SK-N-MC (cell line): Measurements from ENCODE around the gene FCHSD2.

Experiments
- DNase-seq: peaks from one replicate; pipeline ENCODE4 v3.0.0-alpha.2; 2011; ENCODE audit warnings: low read depth, low spot score
- H3K27ac ChIP-seq: fragments of 200-600 bp; sonication (generic); 2 replicates; pipeline ENCODE4 v1.5.1; 2016; ENCODE audit warnings: mixed run types
- H3K36me3 ChIP-seq: fragments of 200-600 bp; sonication (generic); 2 replicates; pipeline ENCODE4 v1.6.1; 2017; ENCODE audit warnings: antibody characterized with exemption, low read length, mixed read lengths; ENCODE audit not compliant: insufficient read depth
- H3K4me3 ChIP-seq: fragments of 200-600 bp; sonication (generic); 2 replicates; pipeline ENCODE4 v1.5.1; 2016
- H3K9ac ChIP-seq: fragments of 200-600 bp; sonication (generic); 2 replicates; pipeline ENCODE4 v1.8.0; 2017; ENCODE audit warnings: mixed run types, mixed read lengths; ENCODE audit not compliant: insufficient read length
- H3K9me3 ChIP-seq: fragments of 200-600 bp; sonication (generic); 2 replicates; pipeline ENCODE4 v1.6.1; 2017; ENCODE audit warnings: low read depth, mild to moderate bottlenecking, antibody characterized with exemption, low read length, moderate library complexity, mixed read lengths
- EZH2 ChIP-seq: fragments of 200-600 bp; sonication (generic); IDR thresholded peaks from one replicate; pipeline ENCODE4 v1.6.1; 2017; ENCODE audit warnings: antibody characterized with exemption
- FOXP2 ChIP-seq: optimal IDR thresholded peaks from 2 replicates; pipeline ENCODE3; 2011; ENCODE audit warnings: mild to moderate bottlenecking, moderate library complexity; ENCODE audit not compliant: insufficient read depth; ENCODE audit errors: extremely low read length, control extremely low read depth
- POLR2AphosphoS5 ChIP-seq: IDR thresholded peaks from 2 replicates; pipeline ENCODE4 v1.6.1; 2012; ENCODE audit warnings: mild to moderate bottlenecking, low read depth, low read length, borderline replicate concordance

Gene FCHSD2

GRCh38 chr11:72872012-72872411, 270.1 kb downstream of the FCHSD2 start:
- no peak overlapping the region for H3K27ac ChIP-seq

DNA sequence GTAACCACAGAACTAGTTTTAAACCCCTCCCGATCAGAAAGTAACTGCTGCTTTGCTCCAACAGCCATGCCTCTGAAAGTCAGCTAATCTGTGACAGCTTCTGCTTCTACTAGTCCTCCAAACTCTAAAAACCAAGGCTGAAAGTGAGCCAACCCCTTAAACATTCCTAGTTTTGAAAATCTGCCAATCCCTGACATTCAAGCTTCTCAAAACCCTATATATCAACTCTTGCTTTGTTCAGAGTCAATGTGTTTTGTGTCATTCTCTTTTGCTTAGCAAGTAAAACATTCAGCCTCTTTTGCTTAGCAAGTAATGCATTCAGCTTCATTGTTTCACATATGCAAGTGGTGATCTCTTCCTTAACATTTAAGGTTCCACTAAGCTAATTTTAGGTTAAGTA, 271.0 kb downstream of the FCHSD2 start:
- Histone ChIP-seq H3K9me3 (no peaks in the 10 kb centered on the region), H3K27ac (peak overlapping the region; percentile 10), H3K9ac (no peak overlapping the region), H3K36me3 (peaks cover 49% of the 10 kb centered on the region), H3K4me3 (no peak overlapping the region)
- TF ChIP-seq FOXP2: no peak
- no peak for TF ChIP-seq EZH2
- no peak for TF ChIP-seq POLR2AphosphoS5
- no peak for DNase-seq

More at GRCh38 chr11:72872012-72872411, 270.1 kb downstream of the FCHSD2 start:
- no peak overlapping the region for H3K9ac ChIP-seq
- peaks cover 51% of the 10 kb centered on the region for H3K36me3 ChIP-seq
- no peak for DNase-seq
- H3K4me3 ChIP-seq: no peak overlapping the region
- H3K9me3 ChIP-seq: no peaks in the 10 kb centered on the region
- TF ChIP-seq EZH2 (no peak), POLR2AphosphoS5 (no peak), FOXP2 (no peak)

- TF ChIP-seq POLR2AphosphoS5 (no peak), EZH2 (no peak), FOXP2 (no peak)
- Histone ChIP-seq H3K9ac (no peak overlapping the region), H3K4me3 (no peak overlapping the region), H3K36me3 (peaks cover 42% of the 10 kb centered on the region), H3K9me3 (no peaks in the 10 kb centered on the region), H3K27ac (no peak overlapping the region)
- DNase-seq: no peak
Measured at GRCh38 chr11:72869831-72870230, 272.3 kb downstream of the FCHSD2 start.

DNA sequence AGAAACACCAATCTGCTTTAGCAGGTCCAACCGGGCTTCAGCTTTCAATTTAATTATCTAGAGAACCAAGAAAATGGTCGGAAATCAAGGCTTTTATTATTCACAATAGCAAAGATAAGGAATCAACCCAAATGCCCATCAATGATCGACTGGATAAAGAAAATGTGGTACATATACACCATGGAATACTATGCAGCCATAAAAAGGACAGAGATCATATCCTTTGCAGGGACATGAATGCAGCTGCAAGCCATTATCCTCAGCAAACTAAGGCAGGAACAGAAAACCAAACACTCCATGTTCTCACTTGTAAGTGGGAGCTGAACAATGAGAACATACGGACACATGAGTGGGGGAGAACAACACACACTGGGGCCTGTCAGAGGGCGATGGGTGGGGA, 274.1 kb downstream of the FCHSD2 start:
- Histone ChIP-seq H3K36me3 (peaks cover 33% of the 10 kb centered on the region), H3K9ac (no peak overlapping the region), H3K4me3 (no peak overlapping the region), H3K27ac (no peak overlapping the region), H3K9me3 (no peaks in the 10 kb centered on the region)
- no peak for DNase-seq
- TF ChIP-seq FOXP2 (no peak), EZH2 (no peak), POLR2AphosphoS5 (no peak)

- peaks cover 29% of the 10 kb centered on the region for H3K36me3 ChIP-seq
- H3K4me3 ChIP-seq: no peak overlapping the region
- TF ChIP-seq FOXP2 (no peak), EZH2 (no peak), POLR2AphosphoS5 (no peak)
- H3K27ac ChIP-seq: 0 out of 2 replicates have a peak overlapping the region, but pooled peaks have one; percentile 27
- no peaks in the 10 kb centered on the region for H3K9me3 ChIP-seq
- H3K9ac ChIP-seq: no peak overlapping the region
- no peak for DNase-seq
Measured at GRCh38 chr11:72864702-72865655, 277.1 kb downstream of the FCHSD2 start.

DNA sequence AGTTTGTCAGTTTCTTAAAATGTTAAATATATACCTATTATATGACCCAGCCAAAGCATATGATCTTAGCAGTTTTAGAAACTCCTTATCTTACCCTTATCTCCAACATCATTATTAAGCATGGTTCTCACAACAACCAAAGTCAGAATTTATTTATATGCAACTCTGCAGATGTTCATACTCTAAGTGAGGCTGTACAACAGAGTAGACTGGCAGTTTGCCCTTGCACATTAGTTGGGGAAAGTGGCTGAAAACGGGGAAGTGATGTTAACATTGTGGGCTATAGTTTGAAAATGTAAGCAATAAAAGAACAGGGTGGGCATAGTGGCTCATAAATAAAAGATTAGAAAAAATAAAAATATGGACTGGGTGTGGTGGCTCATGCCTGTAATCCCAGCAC, 278.2 kb downstream of the FCHSD2 start:
- Histone ChIP-seq H3K9me3 (no peaks in the 10 kb centered on the region), H3K27ac (no peak overlapping the region), H3K9ac (no peak overlapping the region), H3K36me3 (peaks cover 39% of the 10 kb centered on the region), H3K4me3 (no peak overlapping the region)
- TF ChIP-seq FOXP2 (no peak), POLR2AphosphoS5 (no peak), EZH2 (no peak)
- DNase-seq: no peak

DNA sequence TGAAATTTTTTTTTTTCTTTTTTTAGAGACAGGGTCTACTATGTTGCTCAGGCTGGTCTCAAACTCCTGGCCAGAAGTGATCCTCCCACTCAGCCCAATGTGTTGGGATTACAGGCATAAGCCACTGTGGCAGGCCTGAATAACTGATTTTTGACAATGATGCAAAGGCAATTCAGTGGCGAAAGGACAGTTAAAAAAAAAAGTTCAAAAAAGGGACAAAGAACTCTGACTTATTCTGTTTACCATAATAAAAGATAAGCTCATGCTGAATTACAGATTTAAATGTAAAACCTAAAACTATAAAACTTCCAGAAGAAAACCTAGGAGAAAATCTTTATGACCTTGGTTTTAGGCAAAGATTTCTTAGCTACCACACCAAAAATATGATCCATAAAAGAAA, 279.0 kb downstream of the FCHSD2 start:
- no peak for TF ChIP-seq FOXP2
- no peak for TF ChIP-seq POLR2AphosphoS5
- no peak for TF ChIP-seq EZH2
- Histone ChIP-seq H3K36me3 (peaks cover 43% of the 10 kb centered on the region), H3K9me3 (no peaks in the 10 kb centered on the region), H3K4me3 (no peak overlapping the region), H3K27ac (no peak overlapping the region), H3K9ac (no peak overlapping the region)
- DNase-seq: no peak

- Histone ChIP-seq H3K36me3 (peaks cover 34% of the 10 kb centered on the region), H3K9me3 (no peaks in the 10 kb centered on the region)
Measured at GRCh38 chr11:72860592-72860991, 281.5 kb downstream of the FCHSD2 start.

GRCh38 chr11:72860010-72860409, 282.1 kb downstream of the FCHSD2 start:
- no peaks in the 10 kb centered on the region for H3K9me3 ChIP-seq
- peaks cover 34% of the 10 kb centered on the region for H3K36me3 ChIP-seq
- no peak overlapping the region for H3K27ac ChIP-seq
- no peak for TF ChIP-seq POLR2AphosphoS5
- no peak for TF ChIP-seq EZH2
- TF ChIP-seq FOXP2: no peak
- DNase-seq: no peak
- no peak overlapping the region for H3K9ac ChIP-seq
- H3K4me3 ChIP-seq: no peak overlapping the region

More at GRCh38 chr11:72860592-72860991, 281.5 kb downstream of the FCHSD2 start:
- DNase-seq: no peak
- Histone ChIP-seq H3K27ac (no peak overlapping the region), H3K4me3 (no peak overlapping the region), H3K9ac (no peak overlapping the region)
- TF ChIP-seq EZH2: no peak
- TF ChIP-seq POLR2AphosphoS5: no peak
- TF ChIP-seq FOXP2: no peak
